RKO (cell line): ENCODE data around the gene CLMP.

Experiments used
- DNase-seq: peaks from one replicate; pipeline ENCODE4 v3.0.0-alpha.2; 2016; ENCODE audit warnings: low spot score

Gene CLMP

GRCh38 chr11:123055191-123055901, 139.7 kb downstream of the CLMP start:
- DNase-seq, result no peak

- peak; percentile 89 for DNase-seq
Measured at GRCh38 chr11:123054301-123055065, 140.6 kb downstream of the CLMP start.

GRCh38 chr11:123052901-123053721, 141.9 kb downstream of the CLMP start:
- DNase-seq, result no peak

GRCh38 chr11:123051634-123052033, 143.4 kb downstream of the CLMP start:
- no peak for DNase-seq

- DNase-seq, result no peak
Measured at GRCh38 chr11:123051146-123051545, 143.9 kb downstream of the CLMP start.

GRCh38 chr11:123047947-123048293, 147.1 kb downstream of the CLMP start:
- DNase-seq, result no peak

- DNase-seq, result no peak
Measured at GRCh38 chr11:123047266-123047946, 147.6 kb downstream of the CLMP start.

- no peak for DNase-seq
Measured at GRCh38 chr11:123046473-123047259, 148.4 kb downstream of the CLMP start.

- DNase-seq, result no peak
Measured at GRCh38 chr11:123045101-123045500, 149.9 kb downstream of the CLMP start.

- no peak for DNase-seq
Measured at GRCh38 chr11:123041185-123041584, 153.9 kb downstream of the CLMP start.

- DNase-seq, result no peak
Measured at GRCh38 chr11:123040111-123040432, 155.0 kb downstream of the CLMP start.

- DNase-seq, result no peak
Measured at GRCh38 chr11:123035831-123036230, 159.2 kb downstream of the CLMP start.

GRCh38 chr11:123034597-123034996, 160.5 kb downstream of the CLMP start:
- DNase-seq, result no peak

GRCh38 chr11:123033895-123034294, 161.2 kb downstream of the CLMP start:
- DNase-seq, result no peak

- DNase-seq, result no peak
Measured at GRCh38 chr11:123030517-123030916, 164.5 kb downstream of the CLMP start.

- DNase-seq, result peak; percentile 80
Measured at GRCh38 chr11:123020968-123021367, 174.1 kb downstream of the CLMP start.
